Epithelial cell of prostate (primary cell): ENCODE results near the gene FITM1.
A peak's percentile ranks its signal among the peaks of the same experiment; 100 is the strongest.

Source experiments
- DNase-seq: peaks from one replicate; pipeline ENCODE4 v3.0.0-alpha.2; 2011; ENCODE audit warnings: low read depth, low spot score
- H3K27ac ChIP-seq: fragments of 450-650 bp; 2 replicates; pipeline ENCODE4 v1.5.1; 2017; ENCODE audit warnings: mild to moderate bottlenecking

The FITM1 gene

GRCh38 chr14:24136684-24137528 is 6.4 kb downstream of the FITM1 start:
- DNase-seq = no peak
- H3K27ac ChIP-seq = peak overlapping the region; percentile 36

DNA sequence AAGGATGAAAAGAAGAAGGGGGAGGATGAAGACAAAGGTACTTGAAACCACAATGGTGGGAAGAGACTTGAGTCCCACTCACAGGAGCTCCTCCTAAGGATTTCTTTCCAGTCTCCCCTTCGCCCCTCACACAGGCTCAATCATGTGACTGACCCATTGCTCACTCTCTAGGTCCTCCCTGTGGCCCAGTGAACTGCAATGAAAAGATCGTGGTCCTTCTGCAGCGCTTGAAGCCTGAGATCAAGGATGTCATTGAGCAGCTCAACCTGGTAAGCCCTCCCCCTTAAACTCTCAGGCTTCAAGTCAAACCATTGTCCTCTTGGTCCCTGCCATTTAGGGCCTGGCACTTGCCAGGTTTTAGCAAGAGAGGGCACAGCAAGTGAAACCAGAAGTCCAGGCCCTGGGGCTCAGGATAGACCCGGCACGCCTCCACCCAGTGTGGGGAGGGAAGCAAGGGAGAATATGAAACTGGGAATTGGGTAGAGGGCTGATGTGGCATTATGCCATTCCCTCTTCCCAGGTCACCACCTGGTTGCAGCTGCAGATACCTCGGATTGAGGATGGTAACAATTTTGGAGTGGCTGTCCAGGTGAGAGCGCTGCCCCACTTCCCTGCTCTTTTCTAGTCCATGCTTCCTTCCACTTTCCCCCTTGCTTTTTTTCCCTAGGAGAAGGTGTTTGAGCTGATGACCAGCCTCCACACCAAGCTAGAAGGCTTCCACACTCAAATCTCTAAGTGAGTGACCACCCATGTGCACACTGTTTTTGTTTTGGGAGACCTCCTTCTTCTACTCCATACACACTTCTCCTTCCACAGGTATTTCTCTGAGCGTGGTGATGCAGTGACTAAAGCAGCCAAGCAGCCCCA is 7.3 kb downstream of the FITM1 start:
- DNase-seq = no peak
- no peak overlapping the region for H3K27ac ChIP-seq

- no peak for DNase-seq
- H3K27ac ChIP-seq = no peak overlapping the region
These were observed 8.2 kb downstream of the FITM1 start for GRCh38 chr14:24138396-24139271.

DNA sequence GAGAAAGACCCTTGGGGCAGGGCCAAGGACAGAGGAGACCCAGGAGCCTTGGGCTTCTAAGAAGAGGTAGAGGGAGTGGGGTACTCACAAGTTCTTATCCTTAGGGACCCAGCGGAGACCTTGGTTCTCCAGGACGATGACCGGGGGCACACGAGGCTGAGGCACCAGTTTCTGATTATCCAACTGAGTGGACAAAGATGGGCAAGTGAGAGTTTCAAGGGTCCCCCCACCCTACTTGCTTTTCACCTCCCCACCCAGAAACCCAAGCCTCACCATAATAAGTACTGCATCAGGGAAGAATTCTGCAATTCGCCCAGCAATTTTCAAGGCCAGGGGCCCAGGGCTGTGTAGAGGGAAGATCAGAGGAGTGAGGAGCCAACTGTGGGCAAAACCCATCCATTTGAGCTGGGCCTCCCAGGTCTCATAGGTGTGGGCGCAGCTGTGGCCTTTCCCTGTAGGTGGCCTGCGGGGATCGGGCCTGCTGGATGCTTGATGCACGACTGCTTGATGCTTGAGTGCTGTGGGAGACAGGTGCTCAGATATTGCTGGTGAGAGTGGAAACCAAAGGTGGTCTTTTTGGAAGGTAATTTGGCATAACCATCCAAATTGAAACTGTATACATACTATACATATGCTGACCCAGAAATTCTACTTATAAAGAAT is 8.9 kb downstream of the FITM1 start:
- H3K27ac ChIP-seq = no peak overlapping the region
- DNase-seq = no peak

- peak within 1 kb of the TSS; percentile 75 for H3K27ac ChIP-seq
- DNase-seq = peak; percentile 96
These were observed 10.8 kb downstream of the FITM1 start, which contains the start of gene EMC9 for GRCh38 chr14:24141097-24141880. TSS of gene EMC9 (minus strand) at chr14:24141591. CDS start at chr14:24141304, 287 bp downstream.

DNA sequence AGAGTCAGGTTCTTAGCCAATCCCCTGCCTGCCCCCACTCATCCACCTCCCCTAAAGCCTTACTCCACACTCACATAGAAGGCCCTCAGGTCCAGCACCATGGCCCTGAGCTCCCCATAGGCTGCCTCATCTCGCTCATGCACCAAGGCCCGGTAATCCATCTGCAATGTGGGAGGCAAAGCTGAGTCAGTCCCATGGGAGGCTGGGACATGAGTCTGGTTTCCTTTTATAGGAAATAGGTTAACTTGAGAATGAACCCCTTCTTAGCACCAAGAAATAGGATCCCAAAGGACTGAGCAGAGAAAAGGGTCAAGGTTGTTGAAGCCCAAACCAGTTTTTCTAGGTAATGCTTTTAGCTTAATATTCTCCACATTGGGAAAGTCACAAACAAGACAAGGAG is 13.1 kb downstream of the FITM1 start:
- no peak for DNase-seq

GRCh38 chr14:24144451-24144850 is 14.0 kb downstream of the FITM1 start:
- H3K27ac ChIP-seq = no peak overlapping the region
- no peak for DNase-seq

More for the DNA sequence above, 13.1 kb downstream of the FITM1 start:
- no peak overlapping the region for H3K27ac ChIP-seq

DNA sequence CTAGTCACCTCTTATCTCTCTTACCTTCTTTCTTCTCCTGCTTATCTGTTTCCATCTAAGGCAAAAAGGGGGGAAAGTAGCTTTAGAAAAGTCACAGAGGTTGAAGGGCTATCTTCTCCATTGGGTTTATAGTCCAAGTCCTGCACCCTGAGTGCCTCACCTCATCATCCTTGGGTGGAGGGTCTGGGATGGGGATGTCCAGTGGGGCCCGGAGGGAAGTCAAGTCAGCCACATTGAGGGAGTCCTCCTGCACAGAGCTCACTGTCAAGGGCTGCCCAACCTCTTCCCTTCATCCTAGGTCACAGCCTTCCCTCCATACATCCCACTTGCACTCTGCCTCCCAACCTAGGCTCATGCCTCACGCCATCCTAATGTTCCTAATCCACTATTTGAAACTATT is 14.8 kb downstream of the FITM1 start:
- no peak overlapping the region for H3K27ac ChIP-seq
- DNase-seq = no peak

DNA sequence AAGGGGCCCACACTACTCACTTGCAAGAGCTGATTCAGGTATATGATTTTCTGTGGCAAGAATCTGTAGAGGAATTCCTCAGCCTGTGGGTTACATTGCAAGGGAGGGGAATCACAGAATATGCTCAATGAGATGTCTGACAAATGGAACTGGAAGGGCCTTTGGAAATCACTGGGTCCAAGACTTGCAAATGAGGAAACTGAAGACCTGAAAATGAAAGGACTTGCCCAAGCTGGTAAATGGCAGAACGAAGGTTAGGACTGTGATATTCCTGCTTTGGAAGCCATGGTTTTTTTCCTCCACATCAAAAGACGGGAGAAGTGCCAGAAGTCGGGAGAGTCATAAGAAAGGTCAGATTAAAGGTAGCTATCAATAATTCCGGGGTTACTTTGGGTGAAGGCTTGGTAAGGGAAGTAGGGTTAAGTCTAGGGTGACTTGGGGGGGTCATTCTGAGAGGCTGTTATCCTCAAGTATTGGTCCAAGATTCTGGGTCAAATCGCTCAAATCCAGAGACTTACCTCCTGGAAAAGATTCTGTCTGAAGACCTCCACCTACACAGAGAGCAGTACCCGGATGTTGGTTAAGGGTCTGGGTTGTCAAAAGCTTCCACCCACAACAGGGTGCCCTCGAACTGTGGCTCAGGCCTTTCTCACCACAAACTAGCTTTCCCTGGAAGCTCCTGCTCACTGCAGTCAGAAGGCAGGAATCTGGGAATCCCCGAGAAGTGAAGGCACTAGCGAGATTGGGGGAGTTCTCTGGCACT is 15.4 kb downstream of the FITM1 start:
- H3K27ac ChIP-seq = peak overlapping the region; percentile 89
- DNase-seq = no peak

DNA sequence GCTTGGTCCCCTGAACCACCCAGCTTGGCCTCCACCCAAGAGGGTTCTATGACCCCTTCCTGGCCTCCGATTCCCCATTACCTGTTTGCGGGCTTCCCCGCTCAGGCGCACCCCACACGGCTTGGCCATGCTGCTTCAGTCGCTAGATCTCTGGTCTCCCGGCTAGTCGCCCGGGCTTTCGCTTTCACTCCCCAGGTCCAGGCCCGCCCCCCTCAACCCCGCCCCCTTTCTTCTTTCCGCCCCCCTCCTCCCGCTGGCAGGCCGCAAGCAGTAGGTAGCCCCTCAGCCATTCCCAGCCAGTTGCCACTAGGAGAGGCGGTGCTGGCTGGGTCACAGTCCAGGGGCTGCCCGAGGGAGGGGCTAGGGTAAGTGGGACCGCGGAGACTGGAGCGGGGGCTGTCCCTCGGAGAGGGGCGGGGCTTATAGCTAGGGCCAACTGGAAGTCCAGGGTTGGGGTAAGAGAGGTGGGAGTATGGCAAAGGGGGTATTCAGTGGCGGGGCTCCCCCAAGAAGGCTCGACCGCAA is 16.1 kb downstream of the FITM1 start, which contains the start of gene PSME2:
TSS of gene PSME2 (minus strand) at position 158 of the 525 bp plus-strand sequence. CDS start at position 129, 29 bp downstream.
- DNase-seq = peak; percentile 80
- peak within 1 kb of the TSS; percentile 89 for H3K27ac ChIP-seq

DNA sequence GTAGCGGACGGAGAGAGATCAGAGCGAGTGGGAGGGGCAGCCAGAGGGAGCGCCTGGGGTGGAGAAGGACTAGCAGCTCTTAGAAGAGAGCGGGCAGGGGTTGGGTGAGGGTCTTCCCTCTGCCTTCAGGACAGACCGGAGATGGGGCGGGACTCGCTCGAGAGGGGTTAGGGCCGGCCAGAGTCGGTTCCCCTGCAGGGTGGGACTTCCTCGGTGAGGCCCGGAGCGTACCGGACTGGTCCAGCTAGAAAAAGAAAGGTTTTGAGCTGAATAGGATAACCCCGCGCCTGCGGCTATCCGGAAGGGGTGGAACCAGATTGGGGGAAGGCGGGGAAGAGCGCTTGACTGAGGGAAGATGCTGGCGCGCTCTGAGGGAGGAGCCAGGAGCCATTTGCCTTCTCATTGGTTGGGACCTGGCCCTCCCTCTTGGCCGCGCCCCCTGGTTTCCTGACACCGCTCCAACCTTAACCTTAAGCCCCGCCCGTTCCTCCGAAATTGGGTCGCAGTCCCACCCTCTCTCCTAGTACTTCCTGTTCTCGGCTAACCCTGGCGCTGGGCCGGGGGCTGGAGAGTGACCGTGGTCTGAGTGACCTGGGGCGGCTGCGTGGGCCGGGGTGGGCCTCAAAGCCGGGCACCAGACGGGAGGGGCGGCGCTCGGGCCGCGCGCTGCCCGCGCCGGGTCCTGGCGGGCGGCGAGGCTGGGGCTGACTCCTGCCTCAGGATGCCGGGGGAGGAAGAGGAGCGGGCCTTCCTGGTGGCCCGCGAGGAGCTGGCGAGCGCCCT is 16.7 kb downstream of the FITM1 start, which contains the start of gene RNF31:
TSS of gene RNF31 (plus strand) at position 521 of the 783 bp plus-strand sequence. CDS start at position 722, 201 bp downstream.
- peak; percentile 93 for DNase-seq
- H3K27ac ChIP-seq = peak within 1 kb of the TSS; percentile 89

DNA sequence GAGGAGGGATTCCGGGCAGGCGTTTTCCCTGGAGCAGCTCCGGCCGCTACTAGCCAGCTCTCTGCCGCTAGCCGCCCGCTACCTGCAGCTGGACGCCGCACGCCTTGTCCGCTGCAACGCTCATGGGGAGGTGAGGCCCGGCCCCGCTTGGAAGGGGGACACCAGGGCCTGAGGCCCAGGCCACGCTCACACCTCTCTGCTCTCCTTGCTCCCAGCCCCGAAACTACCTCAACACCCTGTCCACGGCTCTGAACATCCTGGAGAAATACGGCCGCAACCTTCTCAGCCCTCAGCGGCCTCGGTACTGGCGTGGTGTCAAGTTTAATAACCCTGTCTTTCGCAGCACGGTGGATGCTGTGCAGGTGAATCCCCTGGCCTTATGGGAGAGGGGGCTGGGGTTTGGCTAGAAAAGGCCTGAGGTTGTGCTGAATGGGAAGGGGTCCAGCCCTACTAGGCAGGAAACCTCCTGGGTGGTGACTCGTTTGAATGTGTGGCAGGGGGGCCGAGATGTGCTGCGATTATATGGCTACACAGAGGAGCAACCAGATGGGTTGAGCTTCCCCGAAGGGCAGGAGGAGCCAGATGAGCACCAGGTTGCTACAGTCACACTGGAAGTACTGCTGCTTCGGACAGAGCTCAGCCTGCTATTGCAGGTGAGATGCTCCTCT is 17.4 kb downstream of the FITM1 start:
- H3K27ac ChIP-seq = peak overlapping the region; percentile 89
- DNase-seq = no peak

DNA sequence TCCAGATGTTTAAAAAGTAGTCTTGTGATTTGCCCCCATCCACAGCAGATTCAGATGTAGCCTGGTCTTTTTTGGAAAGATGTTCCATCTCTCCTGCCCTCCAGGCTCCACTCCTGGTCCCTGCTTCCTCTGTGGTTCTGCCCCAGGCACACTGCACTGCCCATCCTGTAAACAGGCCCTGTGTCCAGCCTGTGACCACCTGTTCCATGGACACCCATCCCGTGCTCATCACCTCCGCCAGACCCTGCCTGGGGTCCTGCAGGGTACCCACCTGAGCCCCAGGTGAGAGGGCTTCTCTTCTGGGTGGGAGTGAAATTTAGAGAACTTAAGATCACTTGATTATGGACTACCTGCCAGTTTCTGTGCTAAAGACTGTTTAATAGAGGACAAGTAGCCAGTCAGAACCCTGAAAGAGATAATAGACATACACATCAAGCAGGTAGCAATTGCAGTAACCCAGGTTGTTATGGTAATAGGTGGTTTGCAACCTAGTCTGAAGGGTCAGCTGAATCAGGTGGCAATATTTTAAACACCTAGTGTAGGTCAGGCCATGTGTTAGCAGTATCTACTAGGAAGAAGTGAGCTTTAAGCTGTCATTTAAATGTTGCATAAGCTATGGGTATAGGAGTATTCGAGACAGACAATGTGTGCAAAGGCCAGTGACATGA is 19.0 kb downstream of the FITM1 start:
- no peak for DNase-seq
- H3K27ac ChIP-seq = no peak overlapping the region

DNA sequence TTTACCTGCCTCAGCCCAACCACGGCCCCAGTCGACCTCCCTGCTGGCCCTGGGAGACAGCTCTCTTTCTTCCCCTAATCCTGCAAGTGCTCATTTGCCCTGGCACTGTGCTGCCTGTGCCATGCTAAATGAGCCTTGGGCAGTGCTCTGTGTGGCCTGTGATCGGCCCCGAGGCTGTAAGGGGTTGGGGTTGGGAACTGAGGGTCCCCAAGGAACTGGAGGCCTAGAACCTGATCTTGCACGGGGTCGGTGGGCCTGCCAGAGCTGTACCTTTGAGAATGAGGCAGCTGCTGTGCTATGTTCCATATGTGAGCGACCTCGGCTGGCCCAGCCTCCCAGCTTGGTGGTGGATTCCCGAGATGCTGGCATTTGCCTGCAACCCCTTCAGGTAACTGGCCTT is 19.6 kb downstream of the FITM1 start:
- H3K27ac ChIP-seq = no peak overlapping the region
- DNase-seq = no peak

GRCh38 chr14:24150567-24150966 is 20.1 kb downstream of the FITM1 start:
- no peak overlapping the region for H3K27ac ChIP-seq

GRCh38 chr14:24150993-24151392 is 20.5 kb downstream of the FITM1 start:
- no peak overlapping the region for H3K27ac ChIP-seq
- no peak for DNase-seq

More at GRCh38 chr14:24150567-24150966, 20.1 kb downstream of the FITM1 start:
- no peak for DNase-seq
